OCI-LY3 (cell line): ENCODE data around the gene DOCK9.

Source experiments
- EZH2phosphoT487 ChIP-seq: fragments of 200-600 bp; shearing (Covaris generic); IDR thresholded peaks from 2 replicates; pipeline ENCODE4 v1.6.1; 2018; ENCODE audit warnings: antibody characterized with exemption, mixed run types, low read depth
- TF ChIP-seq, protein P1 (sequence below): fragments of 200-600, 300-600 bp; sonication (generic); IDR thresholded peaks from 2 replicates; pipeline ENCODE4 v1.5.1; 2014; ENCODE audit warnings: antibody characterized with exemption, low read length, low read depth

DNA sequence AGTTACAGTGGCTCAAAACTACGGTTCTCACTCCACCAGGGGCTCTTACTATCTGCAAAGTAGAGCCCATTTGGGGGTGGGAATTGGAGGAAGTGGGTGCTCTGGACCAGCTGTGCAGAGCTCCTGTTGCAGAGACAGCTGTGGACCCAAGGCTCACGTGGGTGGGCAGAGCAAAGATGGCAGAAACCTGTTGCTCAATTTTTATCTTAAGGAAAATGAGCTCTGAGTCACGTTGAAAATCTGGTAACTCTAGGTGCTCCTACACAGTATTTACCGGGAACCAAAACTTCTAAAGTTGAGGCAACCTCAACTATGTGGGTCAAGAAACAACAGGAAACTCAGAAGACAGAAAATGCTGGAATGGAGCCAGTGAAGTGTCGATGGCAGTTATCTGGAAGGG lies 195.2 kb downstream of the DOCK9 start:
- TF ChIP-seq, protein P1, sequence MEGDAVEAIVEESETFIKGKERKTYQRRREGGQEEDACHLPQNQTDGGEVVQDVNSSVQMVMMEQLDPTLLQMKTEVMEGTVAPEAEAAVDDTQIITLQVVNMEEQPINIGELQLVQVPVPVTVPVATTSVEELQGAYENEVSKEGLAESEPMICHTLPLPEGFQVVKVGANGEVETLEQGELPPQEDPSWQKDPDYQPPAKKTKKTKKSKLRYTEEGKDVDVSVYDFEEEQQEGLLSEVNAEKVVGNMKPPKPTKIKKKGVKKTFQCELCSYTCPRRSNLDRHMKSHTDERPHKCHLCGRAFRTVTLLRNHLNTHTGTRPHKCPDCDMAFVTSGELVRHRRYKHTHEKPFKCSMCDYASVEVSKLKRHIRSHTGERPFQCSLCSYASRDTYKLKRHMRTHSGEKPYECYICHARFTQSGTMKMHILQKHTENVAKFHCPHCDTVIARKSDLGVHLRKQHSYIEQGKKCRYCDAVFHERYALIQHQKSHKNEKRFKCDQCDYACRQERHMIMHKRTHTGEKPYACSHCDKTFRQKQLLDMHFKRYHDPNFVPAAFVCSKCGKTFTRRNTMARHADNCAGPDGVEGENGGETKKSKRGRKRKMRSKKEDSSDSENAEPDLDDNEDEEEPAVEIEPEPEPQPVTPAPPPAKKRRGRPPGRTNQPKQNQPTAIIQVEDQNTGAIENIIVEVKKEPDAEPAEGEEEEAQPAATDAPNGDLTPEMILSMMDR, result no peak
- TF ChIP-seq EZH2phosphoT487, result no peak
